DOHH2 (cell line): ENCODE measurements around the gene PTPRK.

Experiments
- CTCF ChIP-seq: fragments of 200-600 bp; sonication (generic); IDR thresholded peaks from one replicate; pipeline ENCODE4 v1.5.1; 2014; ENCODE audit warnings: antibody characterized with exemption, mild to moderate bottlenecking, low read depth, low read length; ENCODE audit not compliant: poor library complexity, severe bottlenecking
- EZH2phosphoT487 ChIP-seq: fragments of 200-600 bp; sonication (generic); IDR thresholded peaks from 2 replicates; pipeline ENCODE4 v1.6.1; 2017; ENCODE audit warnings: borderline replicate concordance, mild to moderate bottlenecking, antibody characterized with exemption, low read length, moderate library complexity, mixed read lengths

- TF ChIP-seq CTCF, result no peak
- no peak for TF ChIP-seq EZH2phosphoT487
These were observed 522.8 kb downstream of the PTPRK start for GRCh38 chr6:127997496-127998164.
